ENCODE measurements around the gene PRICKLE4. TPM values are rescaled to one million over a fixed set of nuclear protein-coding genes. Genes with fewer than 3 reads are reported as not detected.

PRICKLE4 gene
- total RNA-seq, 4 donors from 2014 or later, result 15.5 to 38.4 (median 23.0) TPM

DNA sequence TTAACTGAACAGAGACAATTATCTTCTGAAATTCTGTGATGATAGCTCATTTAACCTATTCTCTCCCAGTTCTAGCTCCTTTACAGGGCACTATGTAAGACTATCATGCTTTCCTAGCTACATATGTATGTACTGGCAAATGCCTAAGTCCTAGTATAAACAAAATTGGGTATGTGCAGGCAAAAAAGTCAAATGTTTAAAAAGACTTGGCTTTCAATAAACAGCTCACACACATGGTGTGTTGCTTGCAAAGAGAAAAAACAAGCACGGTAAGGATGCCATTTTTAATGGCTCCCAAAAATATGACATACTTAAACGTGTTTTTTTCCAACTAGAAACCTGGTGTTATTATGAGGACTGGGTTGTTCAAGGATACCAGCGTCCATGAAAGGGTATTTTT lies 51.7 kb downstream of the PRICKLE4 start:
- Histone ChIP-seq H3K4me1 (no peaks in the 10 kb centered on the region), H3K36me3 (no peaks in the 10 kb centered on the region), H3K4me3 (no peak overlapping the region), H3K9me3 (no peaks in the 10 kb centered on the region), H3K27me3 (no peaks in the 10 kb centered on the region), H3K27ac (no peak overlapping the region)
- DNase-seq (ENCODE audit: low spot score in 2 of 2), result no peak
- TF ChIP-seq POLR2A (IDR thresholded peaks at IDR 0.05) (no peak), EP300 (IDR thresholded peaks at IDR 0.05) (no peak)
- TF ChIP-seq, protein P1, sequence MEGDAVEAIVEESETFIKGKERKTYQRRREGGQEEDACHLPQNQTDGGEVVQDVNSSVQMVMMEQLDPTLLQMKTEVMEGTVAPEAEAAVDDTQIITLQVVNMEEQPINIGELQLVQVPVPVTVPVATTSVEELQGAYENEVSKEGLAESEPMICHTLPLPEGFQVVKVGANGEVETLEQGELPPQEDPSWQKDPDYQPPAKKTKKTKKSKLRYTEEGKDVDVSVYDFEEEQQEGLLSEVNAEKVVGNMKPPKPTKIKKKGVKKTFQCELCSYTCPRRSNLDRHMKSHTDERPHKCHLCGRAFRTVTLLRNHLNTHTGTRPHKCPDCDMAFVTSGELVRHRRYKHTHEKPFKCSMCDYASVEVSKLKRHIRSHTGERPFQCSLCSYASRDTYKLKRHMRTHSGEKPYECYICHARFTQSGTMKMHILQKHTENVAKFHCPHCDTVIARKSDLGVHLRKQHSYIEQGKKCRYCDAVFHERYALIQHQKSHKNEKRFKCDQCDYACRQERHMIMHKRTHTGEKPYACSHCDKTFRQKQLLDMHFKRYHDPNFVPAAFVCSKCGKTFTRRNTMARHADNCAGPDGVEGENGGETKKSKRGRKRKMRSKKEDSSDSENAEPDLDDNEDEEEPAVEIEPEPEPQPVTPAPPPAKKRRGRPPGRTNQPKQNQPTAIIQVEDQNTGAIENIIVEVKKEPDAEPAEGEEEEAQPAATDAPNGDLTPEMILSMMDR (IDR thresholded peaks at IDR 0.05), result no peak
- WGBS, 2 donors, result 90% methylated on average over 3 of the region's 3 CpGs

DNA sequence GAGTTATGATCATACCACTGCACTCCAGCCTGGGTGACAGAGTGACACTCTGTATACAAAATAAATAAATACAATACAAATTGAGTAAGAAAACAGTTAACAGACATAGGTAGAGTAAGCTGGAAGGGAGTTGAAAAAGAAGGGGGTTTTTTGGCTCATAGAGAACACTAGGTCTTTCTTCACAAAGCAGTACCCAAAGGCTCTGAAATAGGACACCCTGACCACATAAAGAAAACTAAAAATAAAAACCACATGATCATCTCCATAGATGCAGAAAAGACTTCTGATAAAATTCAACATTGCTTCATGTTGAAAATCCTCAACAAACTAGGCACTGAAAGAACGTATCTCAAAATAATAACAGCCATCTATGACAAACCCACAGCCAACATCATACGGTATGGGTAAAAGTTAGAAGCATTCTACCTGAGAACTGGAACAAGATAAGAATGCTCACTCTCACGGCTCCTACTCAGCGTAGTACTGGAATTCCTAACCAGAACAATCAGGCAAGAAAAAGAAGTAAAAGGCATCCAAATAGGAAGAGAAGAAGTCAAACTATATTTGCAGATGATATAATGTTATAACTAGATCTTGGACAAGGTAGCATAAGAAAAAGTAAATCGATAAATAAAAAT lies 55.6 kb downstream of the PRICKLE4 start:
- no peak for DNase-seq (ENCODE audit: low spot score in 2 of 2)
- TF ChIP-seq POLR2A (IDR thresholded peaks at IDR 0.05), result no peak
- no peak for TF ChIP-seq EP300 (IDR thresholded peaks at IDR 0.05)
- TF ChIP-seq, protein P1 (IDR thresholded peaks at IDR 0.05), result no peak
- Histone ChIP-seq H3K4me1 (no peaks in the 10 kb centered on the region), H3K36me3 (no peaks in the 10 kb centered on the region), H3K4me3 (no peak overlapping the region), H3K27me3 (no peaks in the 10 kb centered on the region), H3K27ac (no peak overlapping the region), H3K9me3 (no peaks in the 10 kb centered on the region)
- WGBS, 2 donors, result 81 to 83% methylated on average over 5 of the region's 5 CpGs

DNA sequence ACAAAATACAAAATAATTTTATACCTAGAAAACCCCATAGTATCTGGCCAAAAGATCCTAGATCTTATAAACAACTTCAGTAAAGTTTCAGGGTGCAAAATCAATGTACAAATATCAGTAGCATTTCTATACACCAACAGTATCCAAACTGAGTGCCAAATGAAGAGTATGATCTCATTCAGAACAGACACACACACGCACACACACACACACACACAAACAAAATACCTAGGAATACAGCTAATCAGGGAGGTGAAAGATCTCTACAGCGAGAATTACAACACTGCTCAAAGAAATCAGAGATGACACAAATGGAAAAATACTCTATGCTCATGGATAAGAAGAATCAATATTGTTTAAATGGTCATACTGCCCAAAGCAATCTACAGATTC lies 56.1 kb downstream of the PRICKLE4 start:
- H3K27ac ChIP-seq, result no peak overlapping the region
- no peak overlapping the region for H3K4me3 ChIP-seq
- DNase-seq (ENCODE audit: low spot score in 2 of 2), result no peak
- no peaks in the 10 kb centered on the region for H3K27me3 ChIP-seq
- no peaks in the 10 kb centered on the region for H3K9me3 ChIP-seq
- no peaks in the 10 kb centered on the region for H3K36me3 ChIP-seq
- H3K4me1 ChIP-seq, result no peaks in the 10 kb centered on the region
- TF ChIP-seq POLR2A (IDR thresholded peaks at IDR 0.05), result no peak
- no peak for TF ChIP-seq EP300 (IDR thresholded peaks at IDR 0.05)
- TF ChIP-seq, protein P1 (IDR thresholded peaks at IDR 0.05), result no peak
- WGBS, 2 donors, result 93 to 94% methylated on average over 2 of the region's 2 CpGs

Small RNA genes lying within 50 kb of the gene (small RNA-seq; reads per million reads assigned to genes)
- gene AL365205.2 (not detected), gene AL365205.3 (not detected), gene RF00393 (not detected)

Other genes with a start within 250 kb of the PRICKLE4 start
- gene FOXP4, start 234.4 kb upstream of the PRICKLE4 start, total RNA-seq, result 10 to 100 TPM; 11.1 to 16.2 (median 14.7) TPM
- 10 to 100 TPM; 13.5 to 31.8 (median 20.7) TPM for gene MDFI, start 142.3 kb upstream of the PRICKLE4 start, total RNA-seq
- gene TFEB, start 45.2 kb upstream of the PRICKLE4 start, total RNA-seq, result 10 to 100 TPM; 19.2 to 28.8 (median 20.6) TPM
- gene PGC, start 33.4 kb upstream of the PRICKLE4 start, total RNA-seq, result not detected
- 10 to 100 TPM in 2 of 4 donors, 1 to 10 TPM in 2; 4.4 to 11.4 (median 7.5) TPM for gene FRS3, start 882 bp upstream of the PRICKLE4 start, total RNA-seq
- 100 to 1,000 TPM in 2 of 4 donors, 10 to 100 TPM in 2; 76.1 to 121 (median 99.8) TPM for gene TOMM6, start 6.9 kb downstream of the PRICKLE4 start, total RNA-seq
- 10 to 100 TPM in 1 of 4 donors, 1 to 10 TPM in 3; 6.5 to 13.8 (median 8.8) TPM for gene USP49, start 114.6 kb downstream of the PRICKLE4 start, total RNA-seq
- 10 to 100 TPM in 3 of 4 donors, 1 to 10 TPM in 1; 8.0 to 15.0 (median 12.2) TPM for gene MED20, start 140.4 kb downstream of the PRICKLE4 start, total RNA-seq
- 10 to 100 TPM in 3 of 4 donors, 1 to 10 TPM in 1; 9.2 to 13.3 (median 12.8) TPM for gene BYSL, start 140.7 kb downstream of the PRICKLE4 start, total RNA-seq
- gene CCND3, start 161.0 kb downstream of the PRICKLE4 start, total RNA-seq, result 100 to 1,000 TPM; 175 to 325 (median 248) TPM

Measured in tibial nerve (tissue), 4 donors.